D341Med (cell line): ENCODE measurements around the gene RASGEF1C.

Experiments
- DNase-seq: peaks from one replicate; pipeline ENCODE4 v3.0.0; 2012; ENCODE audit warnings: low spot score

The RASGEF1C gene

DNA sequence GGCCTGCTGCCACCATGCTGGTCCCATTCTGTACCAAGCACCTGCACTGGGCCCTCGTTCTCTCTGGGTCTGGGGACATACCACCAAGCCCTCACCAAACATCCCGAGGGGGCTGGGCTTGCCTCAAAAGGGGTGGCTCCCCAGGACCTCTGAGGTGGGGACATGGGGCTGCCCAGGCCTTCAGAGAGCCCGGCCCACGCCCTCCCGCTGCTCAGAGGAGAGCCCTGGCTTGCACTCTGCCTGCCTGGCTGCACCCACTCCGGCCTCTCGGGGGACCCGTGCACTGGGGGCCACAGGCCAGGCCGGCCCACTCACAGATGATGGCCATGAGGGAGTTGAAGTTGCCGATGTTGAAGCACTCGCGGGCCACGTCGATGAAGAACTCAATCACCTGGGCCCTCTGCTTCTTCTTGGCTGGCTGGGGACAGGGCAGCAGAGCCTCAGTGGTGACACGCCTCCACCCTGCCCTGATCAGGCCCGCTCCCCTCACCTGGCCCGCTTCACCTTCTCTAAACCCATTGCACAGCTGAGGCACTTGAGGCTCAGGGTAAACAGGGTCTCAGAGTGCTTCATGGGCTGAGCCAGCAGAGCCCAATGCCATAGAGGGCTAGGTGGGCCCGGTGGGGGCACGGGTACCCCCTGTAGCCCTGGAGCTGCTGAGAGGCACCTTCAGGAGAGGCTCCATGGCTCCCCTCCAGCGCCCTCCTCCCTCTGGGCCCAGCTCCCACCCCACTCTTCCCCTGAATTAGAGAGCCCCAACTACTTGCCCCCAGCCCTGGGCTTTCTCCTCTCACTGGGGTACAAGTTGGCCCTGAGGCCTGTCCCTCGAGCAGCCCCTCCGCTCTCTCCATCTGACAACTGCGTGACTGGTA, 89.7 kb downstream of the RASGEF1C start:
- DNase-seq = no peak

GRCh38 chr5:180118391-180118791, 90.6 kb downstream of the RASGEF1C start:
- no peak for DNase-seq

- DNase-seq = no peak
Observed at GRCh38 chr5:180117000-180117725, 91.8 kb downstream of the RASGEF1C start.

DNA sequence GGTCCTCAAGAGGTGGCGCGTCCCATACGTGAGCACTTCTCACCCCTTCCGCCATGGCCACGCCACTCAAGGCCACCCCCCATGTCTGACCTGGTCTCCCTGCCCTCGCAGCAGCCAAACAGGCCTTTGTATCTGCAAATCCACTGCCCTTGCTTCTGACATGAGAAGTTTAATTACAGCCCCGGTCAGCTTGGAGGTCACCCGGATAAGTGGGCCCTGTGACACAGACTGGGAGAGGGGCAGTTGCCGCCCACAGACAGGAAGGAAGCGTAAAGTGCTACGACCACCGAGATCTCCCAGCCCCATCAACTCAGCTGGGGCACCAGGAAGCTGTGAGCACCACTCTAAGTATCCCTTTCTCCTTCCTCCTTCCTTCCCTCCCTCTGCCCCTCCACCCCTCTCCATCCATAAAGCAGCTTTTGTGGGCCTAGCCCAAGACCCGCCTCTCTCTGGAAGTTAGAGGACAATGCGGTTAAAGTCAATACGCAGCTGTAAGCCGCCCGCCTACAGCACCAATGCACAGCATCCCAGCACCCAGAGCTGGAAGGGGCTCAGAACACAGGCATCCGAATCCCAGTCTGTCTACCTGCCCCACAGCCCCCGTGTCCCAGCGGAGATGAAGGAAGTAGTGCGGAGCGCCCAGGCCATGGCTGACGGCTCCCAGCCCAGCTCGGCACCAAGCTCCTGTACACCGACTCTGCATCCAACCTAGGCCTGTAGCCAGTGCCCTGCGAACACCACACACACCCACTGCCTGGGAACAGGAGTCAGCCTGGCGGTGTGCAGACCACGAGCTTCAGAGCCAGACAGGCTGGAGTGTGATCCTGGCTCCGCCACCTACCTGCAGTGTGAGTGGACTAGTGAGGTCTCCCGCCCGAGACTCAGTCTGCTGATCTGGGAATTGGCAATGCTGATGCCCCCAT, 92.7 kb downstream of the RASGEF1C start:
- no peak for DNase-seq

GRCh38 chr5:180115326-180116076, 93.5 kb downstream of the RASGEF1C start:
- peak; percentile 80 for DNase-seq

DNA sequence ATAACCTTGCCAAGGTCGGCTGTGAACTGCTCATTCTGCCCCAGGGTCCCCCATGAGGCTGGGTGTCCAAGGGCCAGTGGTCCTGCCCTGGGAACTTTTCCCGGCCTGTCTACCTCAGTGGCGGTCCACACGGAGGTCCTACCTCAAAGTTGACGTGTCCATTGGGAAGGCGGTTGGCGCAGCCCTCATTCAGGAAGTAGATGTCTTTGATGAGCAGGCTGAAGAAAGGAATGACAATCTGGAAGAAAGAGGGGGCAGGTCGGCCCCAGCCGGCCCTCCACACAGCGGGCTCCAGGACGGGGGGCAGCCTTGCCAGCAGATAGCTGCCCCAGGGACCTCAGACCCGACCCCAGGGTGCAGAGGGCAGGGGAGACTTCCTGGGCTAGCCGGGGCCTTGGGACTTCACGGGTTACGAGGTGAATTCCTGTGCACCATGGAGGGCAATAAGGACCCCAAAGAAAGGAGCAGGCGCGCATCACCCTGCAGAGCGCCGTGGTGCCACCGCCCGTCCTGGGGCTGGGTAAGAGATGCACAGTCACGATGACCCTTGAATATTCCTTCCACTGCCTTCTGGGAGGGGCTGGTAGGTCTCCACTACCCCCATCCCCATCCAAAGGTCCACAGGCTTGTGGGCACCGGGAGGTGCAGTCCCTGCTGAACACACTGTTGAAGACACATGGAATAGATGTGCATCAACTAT, 94.6 kb downstream of the RASGEF1C start:
- DNase-seq = no peak

DNA sequence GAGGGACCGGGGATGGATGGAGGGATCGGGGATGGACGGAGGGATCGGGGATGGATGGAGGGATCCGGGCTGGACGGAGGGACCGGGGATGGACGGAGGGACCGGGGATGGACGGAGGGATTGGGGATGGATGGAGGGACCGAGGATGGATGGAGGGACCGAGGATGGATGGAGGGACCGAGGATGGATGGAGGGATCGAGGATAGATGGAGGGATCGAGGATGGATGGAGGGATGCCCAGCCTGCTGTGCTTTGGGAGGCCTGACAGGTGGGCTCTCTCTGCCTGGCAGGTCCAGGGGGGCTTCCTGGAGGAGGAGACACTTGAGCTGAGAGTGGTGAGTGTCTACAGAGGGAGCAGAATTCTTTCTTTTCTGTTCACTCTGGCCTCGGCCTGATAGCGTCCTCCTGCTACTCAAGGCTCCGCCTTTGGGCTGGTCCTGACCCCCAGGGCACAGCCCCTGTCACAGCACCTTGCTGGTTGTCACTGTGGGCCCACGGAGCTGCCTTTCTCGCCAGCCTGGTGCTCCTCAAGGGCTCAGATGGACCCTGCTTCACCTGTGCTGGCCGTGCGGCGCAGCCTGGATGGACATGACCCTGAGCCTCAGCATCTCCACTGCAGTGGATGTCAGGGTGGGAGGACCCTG, 95.2 kb downstream of the RASGEF1C start:
- DNase-seq = peak; percentile 16

DNA sequence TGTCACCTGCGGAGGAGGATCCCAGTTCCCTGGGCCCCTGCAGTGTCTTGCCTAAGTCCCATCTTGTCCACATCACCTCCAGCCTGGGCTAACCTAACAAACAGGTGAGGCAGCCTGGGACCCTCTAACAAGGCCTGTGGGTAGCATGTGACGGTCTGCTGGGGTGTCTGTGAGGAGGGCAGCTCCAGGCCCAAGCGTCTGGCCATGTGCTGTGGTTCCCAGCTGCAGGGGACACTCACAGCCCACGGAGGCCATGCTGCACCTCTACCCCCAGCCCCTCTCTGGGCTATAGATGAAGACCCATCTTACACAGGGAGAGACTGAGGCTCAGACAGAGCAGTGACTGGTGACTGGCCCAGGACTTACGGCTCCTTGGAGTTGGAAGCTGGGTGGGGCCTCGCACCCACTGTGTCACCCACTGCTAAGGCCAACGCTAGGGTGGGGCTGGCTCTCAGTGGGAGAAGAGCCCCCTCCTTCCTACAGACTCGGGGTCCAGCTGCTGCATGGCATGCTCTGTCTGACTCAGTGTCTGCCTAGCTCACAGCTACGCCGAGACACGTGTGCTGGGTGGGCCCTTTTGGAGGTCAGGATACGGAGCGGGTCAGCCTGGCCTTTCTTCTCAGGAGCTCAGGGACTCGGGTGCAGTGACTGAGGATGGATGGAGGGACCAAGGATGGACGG, 96.7 kb downstream of the RASGEF1C start:
- peak; percentile 25 for DNase-seq

GRCh38 chr5:180111273-180112002, 97.6 kb downstream of the RASGEF1C start:
- no peak for DNase-seq

- DNase-seq = no peak
Observed at GRCh38 chr5:180109920-180110319, 99.1 kb downstream of the RASGEF1C start.

DNA sequence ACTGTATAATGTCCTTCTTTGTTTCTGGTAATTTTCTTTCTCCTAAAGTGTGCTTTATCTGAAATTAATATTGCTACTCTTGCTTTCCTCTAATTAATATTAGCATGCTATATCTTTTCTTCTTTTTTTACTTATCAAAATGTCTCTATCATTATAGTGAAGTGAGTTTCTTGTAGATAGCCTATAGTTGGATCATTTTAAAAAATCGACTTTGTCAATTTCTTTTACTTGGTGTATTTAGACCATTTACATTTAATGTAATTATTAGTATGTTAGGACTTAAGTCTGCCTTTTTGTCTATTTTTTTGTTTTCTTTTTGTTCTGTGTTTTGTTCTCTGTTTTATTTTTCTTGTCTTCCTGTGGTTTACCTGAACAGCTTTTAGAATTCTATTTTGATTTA, 102.0 kb downstream of the RASGEF1C start:
- no peak for DNase-seq

DNA sequence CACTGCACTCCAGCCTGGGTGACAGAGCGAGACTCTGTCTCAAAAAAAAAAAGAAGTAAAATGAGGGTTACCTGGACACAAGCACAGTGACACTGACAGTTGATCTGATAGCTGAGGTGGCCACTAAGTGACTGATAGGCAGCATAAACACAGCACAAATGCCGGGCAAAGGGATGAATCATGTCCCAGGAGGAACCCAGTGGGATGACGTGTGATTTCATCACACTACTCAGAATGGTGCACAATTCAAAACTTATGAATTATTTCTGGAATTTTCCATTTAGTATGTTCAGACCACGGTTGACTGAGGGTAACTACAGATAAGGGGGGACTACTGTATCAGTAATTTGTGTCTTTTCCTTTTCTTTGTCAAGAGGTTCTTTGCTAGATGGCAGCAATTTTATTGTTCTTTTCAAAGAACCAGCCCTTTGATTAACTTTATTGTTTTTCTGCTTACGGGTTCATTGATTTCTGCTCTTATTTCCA, 103.1 kb downstream of the RASGEF1C start:
- DNase-seq = no peak

DNA sequence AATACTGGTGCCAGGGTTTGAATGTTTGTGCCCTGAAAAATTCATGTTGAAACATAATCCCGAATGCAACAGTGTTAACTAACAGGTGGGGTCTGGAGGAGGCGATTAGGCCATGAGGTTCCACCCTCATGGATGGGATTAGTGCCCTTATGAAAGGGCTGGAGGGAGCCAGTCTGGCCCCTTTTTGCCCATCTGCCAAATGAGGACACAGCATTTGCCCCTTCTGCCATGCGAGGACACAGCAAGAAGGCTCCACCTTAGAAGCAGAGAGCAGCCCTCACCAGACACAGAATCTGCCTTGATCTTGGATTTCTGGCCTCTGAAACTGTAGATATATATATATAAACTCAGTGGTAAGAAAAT, 104.9 kb downstream of the RASGEF1C start:
- DNase-seq = no peak

GRCh38 chr5:180103487-180104167, 105.4 kb downstream of the RASGEF1C start:
- DNase-seq = no peak

DNA sequence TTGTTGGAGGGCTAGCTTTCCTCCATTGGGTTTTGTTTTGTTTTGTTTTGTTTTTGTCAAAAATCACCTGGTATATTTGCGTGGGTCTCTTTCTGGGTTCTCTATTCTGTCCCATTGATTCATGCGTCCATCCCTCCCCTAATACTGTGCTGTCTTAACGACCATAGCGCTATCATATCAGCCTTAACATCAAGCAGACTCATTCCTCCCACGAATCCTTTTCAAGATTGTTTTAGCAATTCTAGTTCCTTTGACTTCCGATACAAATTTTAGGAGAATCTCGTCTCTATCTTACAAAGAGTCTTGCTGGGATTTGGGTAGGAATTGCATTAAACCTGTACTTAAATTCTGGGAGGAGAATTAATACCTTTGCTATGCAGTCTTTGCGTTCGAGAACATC, 106.4 kb downstream of the RASGEF1C start:
- DNase-seq = no peak

- no peak for DNase-seq
Observed at GRCh38 chr5:180101451-180102105, 107.4 kb downstream of the RASGEF1C start.

GRCh38 chr5:180100621-180101450, 108.2 kb downstream of the RASGEF1C start:
- no peak for DNase-seq
